DOHH2 (cell line): ENCODE measurements around the gene FUT8.

Experiments used
- H3F3A ChIP-seq: fragments of 200-600 bp; sonication (generic), shearing (Covaris generic); 2 replicates; pipeline ENCODE4 v1.6.0; 2016; ENCODE audit warnings: antibody characterized with exemption, mild to moderate bottlenecking; ENCODE audit not compliant: control insufficient read depth, insufficient read depth
- H3K27ac ChIP-seq: fragments of 200-600 bp; sonication (generic); 2 replicates; pipeline ENCODE4 v1.5.1; 2014; ENCODE audit warnings: low read depth, mild to moderate bottlenecking, low read length, moderate library complexity
- H3K27me3 ChIP-seq: fragments of 200-600 bp; sonication (generic); 2 replicates; pipeline ENCODE4 v1.6.1; 2014; ENCODE audit warnings: mild to moderate bottlenecking, low read length, mixed read lengths; ENCODE audit not compliant: control insufficient read depth
- H3K36me3 ChIP-seq: fragments of 200-600 bp; sonication (generic); 2 replicates; pipeline ENCODE4 v1.6.1; 2014; ENCODE audit warnings: mild to moderate bottlenecking, low read length, moderate library complexity, mixed read lengths; ENCODE audit not compliant: control insufficient read depth
- H3K4me1 ChIP-seq: fragments of 200-600 bp; sonication (generic); 2 replicates; pipeline ENCODE4 v1.6.1; 2014; ENCODE audit warnings: mild to moderate bottlenecking, low read length, mixed read lengths; ENCODE audit not compliant: control insufficient read depth
- H3K4me2 ChIP-seq: fragments of 200-600 bp; sonication (generic); 2 replicates; pipeline ENCODE4 v1.6.0; 2014; ENCODE audit warnings: mild to moderate bottlenecking, low read length, moderate library complexity
- H3K4me3 ChIP-seq: fragments of 200-600 bp; sonication (generic); 2 replicates; pipeline ENCODE4 v1.5.1; 2014; ENCODE audit warnings: mild to moderate bottlenecking, low read length, mixed read lengths
- H3K79me2 ChIP-seq: fragments of 200-600 bp; sonication (generic); 2 replicates; pipeline ENCODE4 v1.6.1; 2014; ENCODE audit warnings: mild to moderate bottlenecking, low read length, mixed read lengths; ENCODE audit not compliant: control insufficient read depth
- H3K9me2 ChIP-seq: fragments of 200-600 bp; sonication (generic); replicated peaks from 2 replicates; pipeline ENCODE4 v1.6.1; 2014; ENCODE audit warnings: mild to moderate bottlenecking, low read length, mixed read lengths; ENCODE audit not compliant: control insufficient read depth
- H3K9me3 ChIP-seq: fragments of 200-600 bp; sonication (generic); 2 replicates; pipeline ENCODE4 v1.6.1; 2014; ENCODE audit warnings: antibody characterized with exemption, low read length, mixed read lengths; ENCODE audit not compliant: control insufficient read depth, insufficient read depth
- H4K20me1 ChIP-seq: fragments of 200-600 bp; sonication (generic); 2 replicates; pipeline ENCODE4 v1.6.0; 2014; ENCODE audit warnings: low read depth, mild to moderate bottlenecking, antibody characterized with exemption, low read length, moderate library complexity; ENCODE audit not compliant: control insufficient read depth, insufficient read depth
- CTCF ChIP-seq: fragments of 200-600 bp; sonication (generic); IDR thresholded peaks from one replicate; pipeline ENCODE4 v1.5.1; 2014; ENCODE audit warnings: antibody characterized with exemption, mild to moderate bottlenecking, low read depth, low read length; ENCODE audit not compliant: poor library complexity, severe bottlenecking
- EZH2phosphoT487 ChIP-seq: fragments of 200-600 bp; sonication (generic); IDR thresholded peaks from 2 replicates; pipeline ENCODE4 v1.6.1; 2017; ENCODE audit warnings: borderline replicate concordance, mild to moderate bottlenecking, antibody characterized with exemption, low read length, moderate library complexity, mixed read lengths

The FUT8 gene

GRCh38 chr14:65528069-65528468 lies 115.5 kb downstream of the FUT8 start:
- Histone ChIP-seq H3K27me3 (no peaks in the 10 kb centered on the region), H3K36me3 (no peaks in the 10 kb centered on the region), H3K9me2 (no peaks in the 10 kb centered on the region), H3K79me2 (peaks cover 68% of the 10 kb centered on the region), H3K4me3 (no peak overlapping the region), H3K27ac (no peak overlapping the region), H4K20me1 (no peaks in the 10 kb centered on the region), H3K4me1 (peaks cover 22% of the 10 kb centered on the region), H3F3A (no peaks in the 10 kb centered on the region), H3K4me2 (no peak overlapping the region), H3K9me3 (peaks cover 4% of the 10 kb centered on the region; the same call in 1 of the 2 replicates)
- TF ChIP-seq CTCF (no peak), EZH2phosphoT487 (no peak)

GRCh38 chr14:65531148-65531547 lies 118.6 kb downstream of the FUT8 start:
- no peaks in the 10 kb centered on the region for H3K36me3 ChIP-seq
- H3K9me3 ChIP-seq = peaks cover 8% of the 10 kb centered on the region
- no peak overlapping the region for H3K4me3 ChIP-seq
- peaks cover 22% of the 10 kb centered on the region for H3K4me1 ChIP-seq
- H3K79me2 ChIP-seq = peaks cover 89% of the 10 kb centered on the region
- H3K27ac ChIP-seq = no peak overlapping the region
- no peaks in the 10 kb centered on the region for H3F3A ChIP-seq
- 0 out of 2 replicates have a peak overlapping the region, but pooled peaks have one; percentile 2 for H3K4me2 ChIP-seq
- no peaks in the 10 kb centered on the region for H3K9me2 ChIP-seq
- no peaks in the 10 kb centered on the region for H3K27me3 ChIP-seq
- no peaks in the 10 kb centered on the region for H4K20me1 ChIP-seq
- TF ChIP-seq EZH2phosphoT487 (no peak), CTCF (no peak)

GRCh38 chr14:65533736-65534404 lies 121.3 kb downstream of the FUT8 start:
- no peak for TF ChIP-seq CTCF
- no peak for TF ChIP-seq EZH2phosphoT487
- Histone ChIP-seq H3K27ac (no peak overlapping the region), H3K4me2 (no peak overlapping the region), H3K79me2 (peaks cover 94% of the 10 kb centered on the region), H3F3A (no peaks in the 10 kb centered on the region), H3K36me3 (peaks cover 8% of the 10 kb centered on the region), H3K4me1 (peaks cover 22% of the 10 kb centered on the region), H3K4me3 (no peak overlapping the region), H3K9me3 (peaks cover 8% of the 10 kb centered on the region), H3K9me2 (no peaks in the 10 kb centered on the region), H4K20me1 (no peaks in the 10 kb centered on the region), H3K27me3 (no peaks in the 10 kb centered on the region)
